ENCODE data around the gene SRCIN1. TPM values are rescaled to one million over a fixed set of nuclear protein-coding genes. Genes with fewer than 3 reads are reported as not detected.

The SRCIN1 gene
- total RNA-seq, 1 experiment from 2014 or later, result 6.9 TPM

DNA sequence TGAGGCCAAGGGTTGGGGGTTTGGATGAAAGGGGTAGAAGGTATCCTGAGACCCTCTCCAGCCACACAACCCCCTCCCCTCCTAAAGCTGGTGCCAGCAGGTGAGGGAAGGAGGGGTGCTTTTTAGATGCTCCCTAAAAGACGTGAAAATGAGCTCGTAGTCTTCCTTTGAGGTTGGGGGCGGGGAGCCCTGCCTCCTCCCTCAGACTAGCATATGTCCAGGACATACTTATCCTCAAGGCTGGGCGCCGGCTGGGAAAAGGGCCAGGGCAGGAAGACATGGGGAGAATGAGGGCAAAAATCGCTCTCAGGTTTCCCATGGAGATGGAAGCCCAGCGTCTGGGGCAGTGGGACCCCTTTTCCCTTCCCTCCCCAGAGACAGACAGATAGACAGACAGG, 26.7 kb downstream of the SRCIN1 start:
- no peaks in the 10 kb centered on the region for H3K79me1 ChIP-seq (ENCODE audit: insufficient read depth, low read depth, low read length, poor library complexity, severe bottlenecking)
- no peak overlapping the region for H3K4ac ChIP-seq (ENCODE audit: low read depth, low read length)
- Mint-ChIP-seq H3K36me3 (ENCODE audit: insufficient read depth in 1 of 3, low read depth in 3 of 3) (no peaks in the 10 kb centered on the region), H3K27me3 (ENCODE audit: low read depth) (peaks cover 96% of the 10 kb centered on the region), H3K9me3 (no peaks in the 10 kb centered on the region), H3K4me3 (peak overlapping the region; percentile 37 to 68), H3K4me1 (peaks cover 30 to 53% of the 10 kb centered on the region in 2 experiments), H3K27ac (no peak overlapping the region)
- H3K4me2 ChIP-seq (ENCODE audit: insufficient read depth, insufficient read length, low read length), result peak overlapping the region; percentile 59
- no peak overlapping the region for H2AK5ac ChIP-seq (ENCODE audit: insufficient read length, low read length)
- no peaks in the 10 kb centered on the region for H3K9me3 ChIP-seq (ENCODE audit: control insufficient read depth, low read depth, low read length)
- no peak overlapping the region for H4K5ac ChIP-seq (ENCODE audit: insufficient read length, low read depth, low read length)
- H3K18ac ChIP-seq (ENCODE audit: insufficient read length, low read depth, low read length), result no peak overlapping the region
- H2BK120ac ChIP-seq (ENCODE audit: low read depth, low read length, poor library complexity, severe bottlenecking), result no peak overlapping the region
- H3K9ac ChIP-seq (ENCODE audit: extremely low read depth, insufficient read length, low read length), result no peak overlapping the region
- no peak overlapping the region for H3K27ac ChIP-seq (ENCODE audit: insufficient read length, low read depth, low read length)
- no peak overlapping the region for H4K8ac ChIP-seq (replicated peaks; ENCODE audit: insufficient read length, low read depth, low read length)
- peaks cover 54% of the 10 kb centered on the region for H3K27me3 ChIP-seq (ENCODE audit: insufficient read depth, low read length)
- WGBS (ENCODE audit: extremely low coverage, insufficient read length, low lambda C conversion rate), result no CpG with 5 or more reads among the region's 7 CpGs
- TF ChIP-seq, protein P1, sequence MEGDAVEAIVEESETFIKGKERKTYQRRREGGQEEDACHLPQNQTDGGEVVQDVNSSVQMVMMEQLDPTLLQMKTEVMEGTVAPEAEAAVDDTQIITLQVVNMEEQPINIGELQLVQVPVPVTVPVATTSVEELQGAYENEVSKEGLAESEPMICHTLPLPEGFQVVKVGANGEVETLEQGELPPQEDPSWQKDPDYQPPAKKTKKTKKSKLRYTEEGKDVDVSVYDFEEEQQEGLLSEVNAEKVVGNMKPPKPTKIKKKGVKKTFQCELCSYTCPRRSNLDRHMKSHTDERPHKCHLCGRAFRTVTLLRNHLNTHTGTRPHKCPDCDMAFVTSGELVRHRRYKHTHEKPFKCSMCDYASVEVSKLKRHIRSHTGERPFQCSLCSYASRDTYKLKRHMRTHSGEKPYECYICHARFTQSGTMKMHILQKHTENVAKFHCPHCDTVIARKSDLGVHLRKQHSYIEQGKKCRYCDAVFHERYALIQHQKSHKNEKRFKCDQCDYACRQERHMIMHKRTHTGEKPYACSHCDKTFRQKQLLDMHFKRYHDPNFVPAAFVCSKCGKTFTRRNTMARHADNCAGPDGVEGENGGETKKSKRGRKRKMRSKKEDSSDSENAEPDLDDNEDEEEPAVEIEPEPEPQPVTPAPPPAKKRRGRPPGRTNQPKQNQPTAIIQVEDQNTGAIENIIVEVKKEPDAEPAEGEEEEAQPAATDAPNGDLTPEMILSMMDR (conservative IDR thresholded peaks at IDR 0.05), result no peak
- peaks cover 7% of the 10 kb centered on the region for H3K23me2 ChIP-seq (ENCODE audit: insufficient read length, low read depth, low read length, poor library complexity, severe bottlenecking)
- no peak for DNase-seq
- H3T11ph ChIP-seq (ENCODE audit: low read length), result no peak overlapping the region
- no peaks in the 10 kb centered on the region for H3K4me1 ChIP-seq (ENCODE audit: insufficient read depth, low read length)
- H3K23ac ChIP-seq (ENCODE audit: insufficient read length, low read depth, low read length), result no peak overlapping the region
- H2AFZ ChIP-seq (ENCODE audit: low read length), result no peak overlapping the region
- H2BK20ac ChIP-seq (ENCODE audit: low read depth, low read length, poor library complexity, severe bottlenecking), result no peak overlapping the region
- H2BK12ac ChIP-seq (ENCODE audit: insufficient read length, low read depth, low read length), result no peak overlapping the region
- no peak overlapping the region for H4K91ac ChIP-seq (ENCODE audit: insufficient read length, low read depth, low read length)
- H2BK15ac ChIP-seq (ENCODE audit: low read depth, low read length), result no peak overlapping the region
- no peak overlapping the region for H3K56ac ChIP-seq (ENCODE audit: insufficient read length, low read depth, low read length)
- H3K79me2 ChIP-seq (ENCODE audit: insufficient read depth, low read length), result no peaks in the 10 kb centered on the region
- H3K14ac ChIP-seq (ENCODE audit: insufficient read depth, low read length), result no peak overlapping the region
- H4K20me1 ChIP-seq (ENCODE audit: control insufficient read depth, insufficient read depth, insufficient read length), result no peaks in the 10 kb centered on the region
- H2BK5ac ChIP-seq (ENCODE audit: insufficient read length, low read length), result no peak overlapping the region

All from H9 (cell line).